ENCODE results near the gene SIGLEC1.

Gene SIGLEC1

DNA sequence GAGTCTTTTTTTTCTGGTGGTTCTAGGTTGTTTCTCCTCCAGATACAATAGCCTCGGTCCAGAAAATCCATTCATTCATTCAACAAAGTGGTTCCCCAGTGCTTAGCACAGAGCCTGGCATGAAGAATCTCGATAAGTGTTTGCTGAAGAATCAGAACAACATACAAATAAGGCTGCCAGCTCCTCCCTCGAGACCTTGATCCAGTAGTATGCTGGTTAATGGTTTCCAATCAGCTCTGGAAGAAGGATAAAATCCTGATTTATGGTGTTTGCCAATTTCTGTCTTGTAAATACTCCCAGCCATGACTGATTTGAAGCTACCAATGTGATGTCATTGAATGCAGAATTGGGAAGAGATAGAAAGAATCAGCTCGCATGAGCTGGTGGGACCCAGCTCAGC lies 23.4 kb upstream of the SIGLEC1 start:
- H3K9me2 ChIP-seq (replicated peaks; ENCODE audit: low read depth, low read length) = no peaks in the 10 kb centered on the region
- H3K4me2 ChIP-seq (ENCODE audit: low read depth, low read length, poor library complexity, severe bottlenecking) = no peak overlapping the region
- H3K36me3 ChIP-seq (ENCODE audit: insufficient read depth, low read length) = no peaks in the 10 kb centered on the region
- H3K9me3 ChIP-seq (ENCODE audit: insufficient read depth, low read depth, low read length) = no peaks in the 10 kb centered on the region
- H3K4me1 ChIP-seq (ENCODE audit: insufficient read depth, low read length, poor library complexity, severe bottlenecking) = no peaks in the 10 kb centered on the region
- H3K79me2 ChIP-seq (ENCODE audit: insufficient read depth, low read length) = no peaks in the 10 kb centered on the region
- no peaks in the 10 kb centered on the region for H3F3A ChIP-seq (ENCODE audit: low read depth)
- H2AFZ ChIP-seq (ENCODE audit: low read length) = no peak overlapping the region
- TF ChIP-seq, protein P1, sequence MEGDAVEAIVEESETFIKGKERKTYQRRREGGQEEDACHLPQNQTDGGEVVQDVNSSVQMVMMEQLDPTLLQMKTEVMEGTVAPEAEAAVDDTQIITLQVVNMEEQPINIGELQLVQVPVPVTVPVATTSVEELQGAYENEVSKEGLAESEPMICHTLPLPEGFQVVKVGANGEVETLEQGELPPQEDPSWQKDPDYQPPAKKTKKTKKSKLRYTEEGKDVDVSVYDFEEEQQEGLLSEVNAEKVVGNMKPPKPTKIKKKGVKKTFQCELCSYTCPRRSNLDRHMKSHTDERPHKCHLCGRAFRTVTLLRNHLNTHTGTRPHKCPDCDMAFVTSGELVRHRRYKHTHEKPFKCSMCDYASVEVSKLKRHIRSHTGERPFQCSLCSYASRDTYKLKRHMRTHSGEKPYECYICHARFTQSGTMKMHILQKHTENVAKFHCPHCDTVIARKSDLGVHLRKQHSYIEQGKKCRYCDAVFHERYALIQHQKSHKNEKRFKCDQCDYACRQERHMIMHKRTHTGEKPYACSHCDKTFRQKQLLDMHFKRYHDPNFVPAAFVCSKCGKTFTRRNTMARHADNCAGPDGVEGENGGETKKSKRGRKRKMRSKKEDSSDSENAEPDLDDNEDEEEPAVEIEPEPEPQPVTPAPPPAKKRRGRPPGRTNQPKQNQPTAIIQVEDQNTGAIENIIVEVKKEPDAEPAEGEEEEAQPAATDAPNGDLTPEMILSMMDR (conservative IDR thresholded peaks at IDR 0.05; ENCODE audit: low read length) = no peak
- TF ChIP-seq EZH2phosphoT487 (IDR thresholded peaks at IDR 0.05; ENCODE audit: borderline replicate concordance) = no peak
- H3K4me3 ChIP-seq (ENCODE audit: low read length, poor library complexity, severe bottlenecking) = no peak overlapping the region
- H3K27me3 ChIP-seq (ENCODE audit: insufficient read depth, low read length, poor library complexity, severe bottlenecking) = no peaks in the 10 kb centered on the region
- H3K9ac ChIP-seq (ENCODE audit: low read depth, low read length, poor library complexity, severe bottlenecking) = no peak overlapping the region
- H4K20me1 ChIP-seq (ENCODE audit: insufficient read depth, low read length, poor library complexity, severe bottlenecking) = no peaks in the 10 kb centered on the region

DNA sequence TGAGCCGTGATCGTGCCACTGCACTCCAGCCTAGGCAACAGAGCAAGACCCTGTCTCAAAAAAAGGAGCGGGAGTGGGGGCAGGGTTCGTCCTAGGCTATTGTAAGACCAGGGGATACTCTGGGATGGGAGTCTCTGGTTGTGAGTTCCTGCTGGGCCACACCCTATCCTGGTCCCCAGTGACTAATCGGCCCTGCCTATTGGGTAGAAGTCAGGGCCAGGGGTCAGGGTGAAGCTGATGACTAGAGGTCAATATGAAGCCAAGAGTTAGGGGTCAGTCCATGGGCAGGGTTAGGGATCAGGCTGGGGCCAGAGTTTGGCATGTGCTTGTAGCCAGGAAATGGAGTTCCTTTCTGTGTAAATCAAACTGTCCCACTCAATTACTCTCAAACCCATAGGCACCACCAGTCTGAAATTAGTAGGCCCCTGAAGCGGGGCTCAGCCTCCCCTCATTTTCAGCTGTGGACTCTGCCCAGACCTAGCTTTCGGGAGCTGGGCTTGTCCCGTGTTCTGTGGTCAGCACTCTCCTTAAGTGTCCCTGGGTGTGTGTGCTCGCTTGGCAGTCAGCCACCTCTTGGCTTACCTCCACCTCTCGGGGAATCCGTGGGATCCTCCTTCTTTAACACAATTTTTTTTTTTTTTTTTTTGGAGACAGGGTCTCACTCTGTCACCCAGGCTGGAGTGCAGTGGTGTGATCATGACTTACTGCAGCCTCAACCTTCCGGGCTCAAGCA lies 21.9 kb upstream of the SIGLEC1 start:
- Histone ChIP-seq H3K9me2 (replicated peaks; ENCODE audit: low read depth, low read length) (no peaks in the 10 kb centered on the region), H3K9me3 (ENCODE audit: insufficient read depth, low read depth, low read length) (no peaks in the 10 kb centered on the region), H3K27me3 (ENCODE audit: insufficient read depth, low read length, poor library complexity, severe bottlenecking) (no peaks in the 10 kb centered on the region), H3K36me3 (ENCODE audit: insufficient read depth, low read length) (no peaks in the 10 kb centered on the region), H3K4me3 (ENCODE audit: low read length, poor library complexity, severe bottlenecking) (no peak overlapping the region), H2AFZ (ENCODE audit: low read length) (no peak overlapping the region), H3K4me1 (ENCODE audit: insufficient read depth, low read length, poor library complexity, severe bottlenecking) (peaks cover 3% of the 10 kb centered on the region), H3K4me2 (ENCODE audit: low read depth, low read length, poor library complexity, severe bottlenecking) (no peak overlapping the region), H4K20me1 (ENCODE audit: insufficient read depth, low read length, poor library complexity, severe bottlenecking) (no peaks in the 10 kb centered on the region), H3K9ac (ENCODE audit: low read depth, low read length, poor library complexity, severe bottlenecking) (no peak overlapping the region), H3F3A (ENCODE audit: low read depth) (no peaks in the 10 kb centered on the region), H3K79me2 (ENCODE audit: insufficient read depth, low read length) (no peaks in the 10 kb centered on the region)
- TF ChIP-seq, protein P1 (conservative IDR thresholded peaks at IDR 0.05; ENCODE audit: low read length) = no peak
- no peak for TF ChIP-seq EZH2phosphoT487 (IDR thresholded peaks at IDR 0.05; ENCODE audit: borderline replicate concordance)

DNA sequence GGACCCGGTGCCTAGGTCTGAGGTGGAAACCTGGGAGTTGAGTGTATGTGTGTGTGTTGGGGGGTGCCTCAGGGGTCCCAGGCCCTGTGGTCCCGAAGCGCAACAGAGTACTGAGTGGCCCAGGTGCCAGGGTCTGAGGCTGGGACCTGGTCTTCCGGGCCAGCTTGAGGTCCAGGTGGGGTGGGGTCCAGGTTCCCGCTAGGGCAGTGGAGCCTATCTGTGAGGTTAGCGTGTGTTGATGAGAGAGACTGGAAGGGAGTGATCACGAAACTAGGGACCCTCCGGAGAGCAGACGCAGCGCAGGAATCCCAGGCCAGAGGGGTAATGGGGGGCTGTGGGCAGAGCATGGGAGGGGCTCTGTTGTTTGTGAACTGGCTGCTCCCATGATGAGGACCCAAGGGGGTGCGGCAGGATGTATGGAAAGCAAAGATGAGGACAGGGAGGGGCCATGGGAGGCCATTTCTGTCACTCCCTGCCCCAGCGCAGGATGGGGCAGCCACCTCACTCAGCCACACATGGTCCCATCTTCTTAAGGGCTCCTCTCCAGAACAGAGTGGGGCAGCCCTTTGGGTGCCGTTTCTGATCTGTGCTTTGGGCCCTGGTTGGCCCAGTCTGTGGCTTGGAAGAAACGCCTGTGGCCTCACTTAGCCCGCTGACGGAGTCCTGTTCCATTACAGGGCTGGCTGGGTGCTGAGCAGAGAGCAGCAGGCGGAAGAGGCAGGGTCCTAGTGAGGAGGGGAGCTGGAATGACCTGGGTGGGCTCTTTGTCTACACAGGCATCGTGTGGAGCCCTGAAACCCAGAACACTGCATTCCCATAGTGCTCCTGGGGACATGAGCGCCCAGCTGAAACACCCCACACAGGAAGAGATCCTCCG lies 21.0 kb upstream of the SIGLEC1 start:
- Histone ChIP-seq H4K20me1 (ENCODE audit: insufficient read depth, low read length, poor library complexity, severe bottlenecking) (no peaks in the 10 kb centered on the region), H3K36me3 (ENCODE audit: insufficient read depth, low read length) (no peaks in the 10 kb centered on the region), H3F3A (ENCODE audit: low read depth) (no peaks in the 10 kb centered on the region), H3K4me1 (ENCODE audit: insufficient read depth, low read length, poor library complexity, severe bottlenecking) (peaks cover 3% of the 10 kb centered on the region), H3K27me3 (ENCODE audit: insufficient read depth, low read length, poor library complexity, severe bottlenecking) (no peaks in the 10 kb centered on the region), H3K9ac (ENCODE audit: low read depth, low read length, poor library complexity, severe bottlenecking) (no peak overlapping the region), H3K9me3 (ENCODE audit: insufficient read depth, low read depth, low read length) (no peaks in the 10 kb centered on the region), H3K79me2 (ENCODE audit: insufficient read depth, low read length) (no peaks in the 10 kb centered on the region), H3K9me2 (replicated peaks; ENCODE audit: low read depth, low read length) (no peaks in the 10 kb centered on the region), H3K4me2 (ENCODE audit: low read depth, low read length, poor library complexity, severe bottlenecking) (no peak overlapping the region), H2AFZ (ENCODE audit: low read length) (no peak overlapping the region), H3K4me3 (ENCODE audit: low read length, poor library complexity, severe bottlenecking) (no peak overlapping the region)
- TF ChIP-seq EZH2phosphoT487 (IDR thresholded peaks at IDR 0.05; ENCODE audit: borderline replicate concordance) = no peak
